HepG2 (cell line): ENCODE measurements around the gene DAB2IP. TPM values are rescaled to one million over a fixed set of nuclear protein-coding genes. Genes with fewer than 3 reads are reported as not detected.

ENCODE experiments used
- ATF7-NPFF ChIP-seq: sonication (generic); formaldehyde crosslinking; IDR thresholded peaks from 2 replicates; pipeline ENCODE4 v1.8.1; 2023; ENCODE audit warnings: mild to moderate bottlenecking, low read depth, missing genetic modification reagents, moderate library complexity
- CENPX ChIP-seq: sonication (generic); formaldehyde crosslinking; IDR thresholded peaks from 2 replicates; pipeline ENCODE4 v1.9.0; 2021; ENCODE audit warnings: mild to moderate bottlenecking, missing genetic modification reagents, moderate library complexity
- GATAD2A ChIP-seq: IDR thresholded peaks from 2 replicates; pipeline ENCODE4 v1.6.1; 2016
- HMGXB4 ChIP-seq, 2 experiments: sonication (generic) in 1 of 2; formaldehyde crosslinking in 1 of 2; IDR thresholded peaks; 2 replicates each; pipeline versions ENCODE4 v1.4.0 to v1.6.1; 2018 to 2020; ENCODE audit warnings: missing genetic modification reagents in 2 of 2, borderline replicate concordance in 1 of 2, low read depth in 1 of 2, mild to moderate bottlenecking in 1 of 2, missing biosample characterization in 1 of 2
- HOXA9 ChIP-seq: sonication (generic); formaldehyde crosslinking; IDR thresholded peaks from 2 replicates; pipeline ENCODE4 v1.8.1; 2022; ENCODE audit warnings: missing genetic modification reagents, mild to moderate bottlenecking, moderate library complexity, borderline replicate concordance
- IRF2 ChIP-seq: IDR thresholded peaks from 2 replicates; pipeline ENCODE4 v1.6.1; 2018; ENCODE audit warnings: missing genetic modification reagents, missing compliant biosample characterization
- MIER3 ChIP-seq: IDR thresholded peaks from 2 replicates; pipeline ENCODE4 v1.6.1; 2016; ENCODE audit warnings: missing compliant biosample characterization, borderline replicate concordance
- MXI1 ChIP-seq: IDR thresholded peaks from 3 replicates; pipeline ENCODE4 v1.6.1; 2012; ENCODE audit warnings: low read depth, low read length, inconsistent platforms, borderline replicate concordance
- NPAS2 ChIP-seq: sonication (generic); formaldehyde crosslinking; IDR thresholded peaks from 2 replicates; pipeline ENCODE4 v1.8.0; 2022; ENCODE audit warnings: mild to moderate bottlenecking, missing genetic modification reagents, borderline replicate concordance
- PITX1 ChIP-seq: sonication (generic); formaldehyde crosslinking; IDR thresholded peaks from 2 replicates; pipeline ENCODE4 v1.5.1; 2020; ENCODE audit warnings: mild to moderate bottlenecking, missing genetic modification reagents
- PRDM4 ChIP-seq: sonication (generic); formaldehyde crosslinking; IDR thresholded peaks from 2 replicates; pipeline ENCODE4 v1.9.0; 2021; ENCODE audit warnings: missing genetic modification reagents, borderline replicate concordance
- SALL2 ChIP-seq: sonication (generic); formaldehyde crosslinking; IDR thresholded peaks from 2 replicates; pipeline ENCODE4 v1.8.1; 2023; ENCODE audit warnings: mild to moderate bottlenecking, missing genetic modification reagents, inconsistent platforms
- STAG1 ChIP-seq: sonication (generic); formaldehyde crosslinking; IDR thresholded peaks from 2 replicates; pipeline ENCODE4 v1.4.0; 2020; ENCODE audit warnings: missing genetic modification reagents
- ZFP36L1 ChIP-seq: sonication (generic); formaldehyde crosslinking; IDR thresholded peaks from 2 replicates; pipeline ENCODE4 v1.8.0; 2022; ENCODE audit warnings: mild to moderate bottlenecking, missing genetic modification reagents, moderate library complexity
- ZNF24 ChIP-seq: fragments of 450-650 bp; IDR thresholded peaks from 2 replicates; pipeline ENCODE4 v1.6.1; 2017; ENCODE audit warnings: antibody characterized with exemption, mild to moderate bottlenecking
- ZNF263 ChIP-seq: sonication (generic); formaldehyde crosslinking; IDR thresholded peaks from 2 replicates; pipeline ENCODE4 v1.4.0; 2020; ENCODE audit warnings: missing genetic modification reagents
- ZNF275 ChIP-seq: sonication (generic); formaldehyde crosslinking; IDR thresholded peaks from 2 replicates; pipeline ENCODE4 v1.8.0; 2022; ENCODE audit warnings: missing genetic modification reagents, mild to moderate bottlenecking, inconsistent platforms, borderline replicate concordance
- ZNF629 ChIP-seq: sonication (generic); formaldehyde crosslinking; conservative IDR thresholded peaks from 2 replicates; pipeline ENCODE4 v1.5.0; 2020; ENCODE audit warnings: missing genetic modification reagents
- polyA plus RNA-seq, 8 experiments: library from polyadenylated mRNA; depleted of rRNA in 3 of 8; stranded (reverse) in 7 of 8; unstranded in 1 of 8; fragments of >200 nt; fragmentation: Illumina TruSeq in 4 of 8; extraction: Trizol in 4 of 8; gene quantifications; 2 replicates each; pipeline versions ENCODE4 v1.2.1 to v1.2.3, GENCODE V29; 2011 to 2016; ENCODE audit warnings: low read depth in 4 of 8, missing spikeins in 1 of 8, mixed read lengths in 1 of 8; ENCODE audit not compliant: insufficient read depth in 1 of 8
- total RNA-seq, 5 experiments: library from RNA; depleted of rRNA; stranded (reverse); fragments of >200 nt; fragmentation: Illumina TruSeq; extraction: Trizol; gene quantifications; 2 replicates each; pipeline ENCODE4 v1.2.3, GENCODE V29; 2016; ENCODE audit warnings: low read depth in 1 of 5
- TF ChIP-seq, protein P1 (sequence below): IDR thresholded peaks from 2 replicates; pipeline ENCODE4 v1.6.1; 2016; ENCODE audit warnings: low read depth
- TF ChIP-seq, protein P2 (sequence below): IDR thresholded peaks from 2 replicates; pipeline ENCODE4 v1.6.1; 2018; ENCODE audit warnings: missing genetic modification reagents
- TF ChIP-seq, protein P3 (sequence below): sonication (generic); formaldehyde crosslinking; IDR thresholded peaks from 2 replicates; pipeline ENCODE4 v1.5.0; 2020; ENCODE audit warnings: missing genetic modification reagents, mild to moderate bottlenecking, borderline replicate concordance

Gene DAB2IP
- total and polyA plus RNA-seq, 2 of the 13 experiments (the other 11 are each of a cell fraction or from before 2014, with no cell fraction given) = 25.3 to 37.9 TPM

- TF ChIP-seq, protein P1, sequence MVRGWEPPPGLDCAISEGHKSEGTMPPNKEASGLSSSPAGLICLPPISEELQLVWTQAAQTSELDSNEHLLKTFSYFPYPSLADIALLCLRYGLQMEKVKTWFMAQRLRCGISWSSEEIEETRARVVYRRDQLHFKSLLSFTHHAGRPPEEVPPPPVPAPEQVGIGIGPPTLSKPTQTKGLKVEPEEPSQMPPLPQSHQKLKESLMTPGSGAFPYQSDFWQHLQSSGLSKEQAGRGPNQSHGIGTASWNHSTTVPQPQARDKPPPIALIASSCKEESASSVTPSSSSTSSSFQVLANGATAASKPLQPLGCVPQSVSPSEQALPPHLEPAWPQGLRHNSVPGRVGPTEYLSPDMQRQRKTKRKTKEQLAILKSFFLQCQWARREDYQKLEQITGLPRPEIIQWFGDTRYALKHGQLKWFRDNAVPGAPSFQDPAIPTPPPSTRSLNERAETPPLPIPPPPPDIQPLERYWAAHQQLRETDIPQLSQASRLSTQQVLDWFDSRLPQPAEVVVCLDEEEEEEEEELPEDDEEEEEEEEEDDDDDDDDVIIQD (CRISPR knock-in tag) = no peak
- TF ChIP-seq MXI1 (no peak), STAG1 (CRISPR knock-in tag) (peak; percentile 77), ZNF275 (CRISPR knock-in tag) (no peak), ZNF24 (no peak), HOXA9 (CRISPR knock-in tag) (no peak), ZFP36L1 (CRISPR knock-in tag) (no peak), ATF7-NPFF (no peak), PITX1 (no peak), PRDM4 (CRISPR knock-in tag) (no peak), NPAS2 (no peak), ZNF263 (CRISPR knock-in tag) (0 out of 2 replicates have a peak, but pooled peaks have one; percentile 24), SALL2 (no peak), GATAD2A (CRISPR knock-in tag) (no peak), ZNF629 (CRISPR knock-in tag) (no peak), CENPX (CRISPR knock-in tag) (no peak), IRF2 (peak; percentile 67; the same call in 1 of the 2 replicates), MIER3 (CRISPR knock-in tag) (no peak), HMGXB4 (CRISPR knock-in tag; IDR thresholded peaks at IDR 0.05; ENCODE audit: borderline replicate concordance in 1 of 2, low read depth in 1 of 2) (peak in 1 of 2 experiments; percentile 68; a peak in 1 of 4 replicates)
- TF ChIP-seq, protein P2, sequence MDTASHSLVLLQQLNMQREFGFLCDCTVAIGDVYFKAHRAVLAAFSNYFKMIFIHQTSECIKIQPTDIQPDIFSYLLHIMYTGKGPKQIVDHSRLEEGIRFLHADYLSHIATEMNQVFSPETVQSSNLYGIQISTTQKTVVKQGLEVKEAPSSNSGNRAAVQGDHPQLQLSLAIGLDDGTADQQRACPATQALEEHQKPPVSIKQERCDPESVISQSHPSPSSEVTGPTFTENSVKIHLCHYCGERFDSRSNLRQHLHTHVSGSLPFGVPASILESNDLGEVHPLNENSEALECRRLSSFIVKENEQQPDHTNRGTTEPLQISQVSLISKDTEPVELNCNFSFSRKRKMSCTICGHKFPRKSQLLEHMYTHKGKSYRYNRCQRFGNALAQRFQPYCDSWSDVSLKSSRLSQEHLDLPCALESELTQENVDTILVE (CRISPR knock-in tag) = no peak
- TF ChIP-seq, protein P3, sequence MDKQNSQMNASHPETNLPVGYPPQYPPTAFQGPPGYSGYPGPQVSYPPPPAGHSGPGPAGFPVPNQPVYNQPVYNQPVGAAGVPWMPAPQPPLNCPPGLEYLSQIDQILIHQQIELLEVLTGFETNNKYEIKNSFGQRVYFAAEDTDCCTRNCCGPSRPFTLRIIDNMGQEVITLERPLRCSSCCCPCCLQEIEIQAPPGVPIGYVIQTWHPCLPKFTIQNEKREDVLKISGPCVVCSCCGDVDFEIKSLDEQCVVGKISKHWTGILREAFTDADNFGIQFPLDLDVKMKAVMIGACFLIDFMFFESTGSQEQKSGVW (CRISPR knock-in tag) = no peak
Observed at GRCh38 chr9:121735065-121735792, 83.8 kb downstream of the DAB2IP start (continued).
